ENCODE data around the gene PARN. TPM values are rescaled to one million over a fixed set of nuclear protein-coding genes. Genes with fewer than 3 reads are reported as not detected.
A peak's percentile ranks its signal among the peaks of the same experiment; 100 is the strongest.

The PARN gene
- total RNA-seq, 4 donors from 2014 or later: 36.6 to 66.8 (median 53.5) TPM

- peak overlapping the region; percentile 73 to 90 (median 82) for H3K4me3 ChIP-seq
- no peak for DNase-seq
- H3K4me1 ChIP-seq: peaks cover 0 to 22% (median 14%) of the 10 kb centered on the region in 4 donors
- no peaks in the 10 kb centered on the region for H3K27me3 ChIP-seq
- H3K9me3 ChIP-seq: no peaks in the 10 kb centered on the region
- peaks cover 0 to 37% (median 0%) of the 10 kb centered on the region in 3 donors for H3K36me3 ChIP-seq
- no peak for TF ChIP-seq POLR2A (IDR thresholded peaks at IDR 0.05)
- TF ChIP-seq, protein P1, sequence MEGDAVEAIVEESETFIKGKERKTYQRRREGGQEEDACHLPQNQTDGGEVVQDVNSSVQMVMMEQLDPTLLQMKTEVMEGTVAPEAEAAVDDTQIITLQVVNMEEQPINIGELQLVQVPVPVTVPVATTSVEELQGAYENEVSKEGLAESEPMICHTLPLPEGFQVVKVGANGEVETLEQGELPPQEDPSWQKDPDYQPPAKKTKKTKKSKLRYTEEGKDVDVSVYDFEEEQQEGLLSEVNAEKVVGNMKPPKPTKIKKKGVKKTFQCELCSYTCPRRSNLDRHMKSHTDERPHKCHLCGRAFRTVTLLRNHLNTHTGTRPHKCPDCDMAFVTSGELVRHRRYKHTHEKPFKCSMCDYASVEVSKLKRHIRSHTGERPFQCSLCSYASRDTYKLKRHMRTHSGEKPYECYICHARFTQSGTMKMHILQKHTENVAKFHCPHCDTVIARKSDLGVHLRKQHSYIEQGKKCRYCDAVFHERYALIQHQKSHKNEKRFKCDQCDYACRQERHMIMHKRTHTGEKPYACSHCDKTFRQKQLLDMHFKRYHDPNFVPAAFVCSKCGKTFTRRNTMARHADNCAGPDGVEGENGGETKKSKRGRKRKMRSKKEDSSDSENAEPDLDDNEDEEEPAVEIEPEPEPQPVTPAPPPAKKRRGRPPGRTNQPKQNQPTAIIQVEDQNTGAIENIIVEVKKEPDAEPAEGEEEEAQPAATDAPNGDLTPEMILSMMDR (IDR thresholded peaks at IDR 0.05): no peak
- H3K27ac ChIP-seq: peak overlapping the region; percentile 89 to 95 (median 92)
These were observed 495 bp downstream of the PARN start for GRCh38 chr16:14629612-14629918.

- Histone ChIP-seq H3K36me3 (peaks cover 0 to 43% (median 0%) of the 10 kb centered on the region in 3 donors), H3K9me3 (no peaks in the 10 kb centered on the region), H3K27ac (peak overlapping the region; percentile 89 to 95 (median 92)), H3K4me1 (peaks cover 0 to 16% (median 12%) of the 10 kb centered on the region in 4 donors), H3K27me3 (no peaks in the 10 kb centered on the region), H3K4me3 (peak overlapping the region; percentile 73 to 90 (median 82))
- no peak for TF ChIP-seq POLR2A (IDR thresholded peaks at IDR 0.05)
- TF ChIP-seq, protein P1 (IDR thresholded peaks at IDR 0.05): no peak
- DNase-seq: no peak
These were observed 1.1 kb downstream of the PARN start for GRCh38 chr16:14628806-14629611.

DNA sequence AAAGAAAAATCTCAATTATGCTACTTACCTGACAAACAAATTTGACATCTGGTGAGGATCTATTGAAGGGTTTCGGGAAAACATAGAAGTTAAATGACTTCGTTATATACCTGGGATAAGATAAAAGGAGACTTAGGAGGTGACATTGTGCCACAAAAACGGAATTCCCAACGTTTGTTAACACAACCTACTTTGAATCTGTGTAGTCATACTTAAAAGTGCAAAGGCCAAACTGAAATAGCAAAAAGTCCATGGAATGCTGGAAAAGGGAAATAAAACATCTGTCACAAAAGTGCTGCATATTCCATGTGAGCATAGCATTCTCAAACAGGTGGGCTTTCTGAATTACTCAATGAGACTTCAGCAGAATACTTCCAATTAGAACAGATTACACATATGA, 3.0 kb downstream of the PARN start:
- TF ChIP-seq, protein P1 (IDR thresholded peaks at IDR 0.05): no peak
- TF ChIP-seq POLR2A (IDR thresholded peaks at IDR 0.05): no peak
- H3K27me3 ChIP-seq: no peaks in the 10 kb centered on the region
- H3K36me3 ChIP-seq: peaks cover 0 to 62% (median 0%) of the 10 kb centered on the region in 3 donors
- DNase-seq: no peak
- no peak overlapping the region for H3K4me3 ChIP-seq
- no peak overlapping the region for H3K27ac ChIP-seq
- H3K9me3 ChIP-seq: no peaks in the 10 kb centered on the region
- peaks cover 0 to 13% (median 7%) of the 10 kb centered on the region in 4 donors for H3K4me1 ChIP-seq

DNA sequence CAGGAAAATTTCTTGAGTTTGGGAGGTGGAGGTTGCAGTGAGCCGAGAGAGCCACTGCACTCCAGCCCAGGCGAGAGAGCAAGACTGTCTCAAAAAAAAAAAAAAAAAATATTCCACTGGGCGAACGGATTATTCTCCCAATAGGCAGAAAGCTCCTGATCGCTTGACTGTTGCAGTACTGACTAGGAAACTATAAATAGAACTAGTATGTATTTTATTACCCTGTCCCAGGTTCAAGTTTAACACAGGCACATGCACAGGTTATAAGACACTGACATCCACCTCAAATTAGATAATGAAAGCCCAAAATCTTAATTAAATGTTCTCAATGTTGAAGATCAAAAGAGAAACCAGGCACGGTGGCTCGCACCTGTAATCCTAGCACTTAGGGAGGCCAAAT, 11.5 kb downstream of the PARN start:
- no peaks in the 10 kb centered on the region for H3K9me3 ChIP-seq
- no peaks in the 10 kb centered on the region for H3K27me3 ChIP-seq
- H3K27ac ChIP-seq: no peak overlapping the region
- no peak overlapping the region for H3K4me3 ChIP-seq
- no peaks in the 10 kb centered on the region for H3K4me1 ChIP-seq
- TF ChIP-seq, protein P1 (IDR thresholded peaks at IDR 0.05): no peak
- no peak for TF ChIP-seq POLR2A (IDR thresholded peaks at IDR 0.05)
- H3K36me3 ChIP-seq: peaks cover 0 to 73% (median 0%) of the 10 kb centered on the region in 3 donors
- DNase-seq: no peak

DNA sequence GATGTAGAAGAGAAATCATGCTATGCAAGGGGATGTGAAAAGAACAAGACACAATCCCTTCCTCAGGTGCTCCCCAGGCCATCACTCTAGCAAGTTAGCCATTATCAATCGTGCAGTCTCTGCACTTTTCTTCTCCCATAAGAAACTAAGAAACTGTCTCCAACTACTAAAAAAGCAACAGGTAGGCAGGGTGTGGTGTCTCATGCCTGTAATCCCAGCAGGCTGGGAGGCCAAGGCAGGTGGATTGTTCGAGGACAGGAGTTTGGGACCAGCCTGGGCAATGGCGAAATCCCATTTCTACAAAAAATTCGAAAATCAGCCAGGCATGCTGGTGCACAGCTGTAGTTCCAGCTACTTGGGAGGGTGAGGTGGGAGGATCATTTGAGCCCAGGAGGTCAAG, 13.8 kb downstream of the PARN start:
- DNase-seq: no peak
- Histone ChIP-seq H3K27ac (no peak overlapping the region), H3K4me3 (no peak overlapping the region), H3K9me3 (no peaks in the 10 kb centered on the region), H3K27me3 (no peaks in the 10 kb centered on the region), H3K4me1 (no peaks in the 10 kb centered on the region), H3K36me3 (peaks cover 0 to 72% (median 0%) of the 10 kb centered on the region in 3 donors)
- no peak for TF ChIP-seq POLR2A (IDR thresholded peaks at IDR 0.05)
- TF ChIP-seq, protein P1 (IDR thresholded peaks at IDR 0.05): no peak
